ENCODE measurements around the gene PFN1.

Gene PFN1

GRCh38 chr17:4895657-4896331 lies 52.5 kb downstream of the PFN1 start:
- H3K4me3 ChIP-seq (ENCODE audit: low read depth, low read length), result no peak overlapping the region
- no peak for DNase-seq (ENCODE audit: low read depth)
- no peak for TF ChIP-seq CTCF (IDR thresholded peaks at IDR 0.05; ENCODE audit: control insufficient read depth, extremely low read depth, insufficient read depth)

Measured in LNCaP clone FGC (cell line).